Measurements from ENCODE around the gene LMF1.

GRCh38 chr16:1007284-1007850, 36.6 kb upstream of the LMF1 start:
- TF ChIP-seq, protein P1, sequence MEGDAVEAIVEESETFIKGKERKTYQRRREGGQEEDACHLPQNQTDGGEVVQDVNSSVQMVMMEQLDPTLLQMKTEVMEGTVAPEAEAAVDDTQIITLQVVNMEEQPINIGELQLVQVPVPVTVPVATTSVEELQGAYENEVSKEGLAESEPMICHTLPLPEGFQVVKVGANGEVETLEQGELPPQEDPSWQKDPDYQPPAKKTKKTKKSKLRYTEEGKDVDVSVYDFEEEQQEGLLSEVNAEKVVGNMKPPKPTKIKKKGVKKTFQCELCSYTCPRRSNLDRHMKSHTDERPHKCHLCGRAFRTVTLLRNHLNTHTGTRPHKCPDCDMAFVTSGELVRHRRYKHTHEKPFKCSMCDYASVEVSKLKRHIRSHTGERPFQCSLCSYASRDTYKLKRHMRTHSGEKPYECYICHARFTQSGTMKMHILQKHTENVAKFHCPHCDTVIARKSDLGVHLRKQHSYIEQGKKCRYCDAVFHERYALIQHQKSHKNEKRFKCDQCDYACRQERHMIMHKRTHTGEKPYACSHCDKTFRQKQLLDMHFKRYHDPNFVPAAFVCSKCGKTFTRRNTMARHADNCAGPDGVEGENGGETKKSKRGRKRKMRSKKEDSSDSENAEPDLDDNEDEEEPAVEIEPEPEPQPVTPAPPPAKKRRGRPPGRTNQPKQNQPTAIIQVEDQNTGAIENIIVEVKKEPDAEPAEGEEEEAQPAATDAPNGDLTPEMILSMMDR (IDR thresholded peaks at IDR 0.05), result no peak
- TF ChIP-seq POLR2A (IDR thresholded peaks at IDR 0.05), result no peak
